Ovary (tissue), 9 donors: ENCODE measurements around the gene SLC6A6. TPM values are rescaled to one million over a fixed set of nuclear protein-coding genes. Genes with fewer than 3 reads are reported as not detected.

Source experiments
- DNase-seq, 5 donors: peaks; one replicate each; pipeline ENCODE4 v3.0.0-alpha.2; 2019 to 2020
- H3K27ac ChIP-seq, 2 donors: fragments of 200-600 bp; one replicate each; pipeline versions ENCODE4 v1.5.1 to v1.8.0; 2019 to 2022
- H3K27me3 ChIP-seq: fragments of 200-600 bp; one replicate; pipeline ENCODE4 v1.8.0; 2022
- H3K36me3 ChIP-seq: fragments of 200-600 bp; sonication (generic); one replicate; pipeline ENCODE4 v1.5.1; 2019
- H3K4me1 ChIP-seq: one replicate; pipeline ENCODE4 v1.8.1; 2013; ENCODE audit warnings: mild to moderate bottlenecking, moderate library complexity; ENCODE audit not compliant: insufficient read depth
- H3K4me3 ChIP-seq: fragments of 200-600 bp; sonication (generic); one replicate; pipeline ENCODE4 v1.5.1; 2017
- H3K9me3 ChIP-seq, 2 donors: fragments of 200-600 bp in 1 of 2; sonication (generic) in 1 of 2; one replicate each; pipeline versions ENCODE4 v1.5.1 to v1.8.1; 2013 to 2019; ENCODE audit warnings: mild to moderate bottlenecking in 1 of 2, moderate library complexity in 1 of 2
- EP300 ChIP-seq: sonication (generic); formaldehyde crosslinking; IDR thresholded peaks from one replicate; pipeline ENCODE4 v1.6.1; 2017; ENCODE audit warnings: antibody characterized with exemption
- POLR2A ChIP-seq: fragments of 450-650 bp; IDR thresholded peaks from one replicate; pipeline ENCODE4 v1.6.1; 2017; ENCODE audit warnings: antibody characterized with exemption, mild to moderate bottlenecking, moderate library complexity
- WGBS, 3 donors: extraction: QIAGEN DNeasy Blood & Tissue Kit in 1 of 3; methylation state at CpG; one replicate each; pipeline versions ENCODE4 v1.1.5 to v1.1.7; 2013 to 2017; 5-methylcytosine and 5-hydroxymethylcytosine counted together
- intact Hi-C, 4 donors: fragments of 100-400 bp; cut with DNase I; formaldehyde crosslinking; loops; one replicate each; pipeline versions ENCODE4 v1.11.0 to v1.15.1; 2022 to 2023
- polyA plus RNA-seq, 2 donors: library from polyadenylated mRNA; stranded (reverse); fragments of 200-250 nt in 1 of 2; fragments of 350-450 nt in 1 of 2; fragmentation: Illumina TruSeq in 1 of 2; extraction: RNeasy Lipid Tissue Mini Kit (QIAGEN cat#74804) in 1 of 2; gene quantifications; one replicate each; pipeline ENCODE4 v1.2.3, GENCODE V29; 2013 to 2014
- total RNA-seq, 7 donors: library from RNA; depleted of rRNA in 2 of 7; stranded (reverse); fragments of >200 nt in 2 of 7; fragmentation: NEBNext Ultra II Directional in 3 of 7; extraction: Animal tissue kit (Norgen Biotek cat#: 25700) in 3 of 7; gene quantifications; one replicate each; pipeline versions ENCODE4 v1.1.0 to v1.2.4, GENCODE V29; 2016 to 2023
- TF ChIP-seq, protein P1 (sequence below), 3 donors: fragments of 450-650 bp in 2 of 3; fragments of 200-600 bp in 1 of 3; IDR thresholded peaks; one replicate each; pipeline versions ENCODE4 v1.5.1 to v1.8.0; 2016 to 2022; ENCODE audit warnings: antibody characterized with exemption in 3 of 3, mild to moderate bottlenecking in 1 of 3
- donor health status: DM: no; HTN: no; CAD: no; lungs with moderate emphysema.
- donor health status: DM: no; HTN: no; CAD: no.
- donor health status: Bipolar disorder and iron deficiency.
- donor health status: DM: yes; HTN: yes; CAD: no.
- donor health status: DM: no; HTN: no; CAD: no.
- donor health status: DM: yes; HTN: yes; CAD: no.

SLC6A6 gene
- total and polyA plus RNA-seq, 9 donors, result 32.5 to 141 (median 80.5) TPM

DNA sequence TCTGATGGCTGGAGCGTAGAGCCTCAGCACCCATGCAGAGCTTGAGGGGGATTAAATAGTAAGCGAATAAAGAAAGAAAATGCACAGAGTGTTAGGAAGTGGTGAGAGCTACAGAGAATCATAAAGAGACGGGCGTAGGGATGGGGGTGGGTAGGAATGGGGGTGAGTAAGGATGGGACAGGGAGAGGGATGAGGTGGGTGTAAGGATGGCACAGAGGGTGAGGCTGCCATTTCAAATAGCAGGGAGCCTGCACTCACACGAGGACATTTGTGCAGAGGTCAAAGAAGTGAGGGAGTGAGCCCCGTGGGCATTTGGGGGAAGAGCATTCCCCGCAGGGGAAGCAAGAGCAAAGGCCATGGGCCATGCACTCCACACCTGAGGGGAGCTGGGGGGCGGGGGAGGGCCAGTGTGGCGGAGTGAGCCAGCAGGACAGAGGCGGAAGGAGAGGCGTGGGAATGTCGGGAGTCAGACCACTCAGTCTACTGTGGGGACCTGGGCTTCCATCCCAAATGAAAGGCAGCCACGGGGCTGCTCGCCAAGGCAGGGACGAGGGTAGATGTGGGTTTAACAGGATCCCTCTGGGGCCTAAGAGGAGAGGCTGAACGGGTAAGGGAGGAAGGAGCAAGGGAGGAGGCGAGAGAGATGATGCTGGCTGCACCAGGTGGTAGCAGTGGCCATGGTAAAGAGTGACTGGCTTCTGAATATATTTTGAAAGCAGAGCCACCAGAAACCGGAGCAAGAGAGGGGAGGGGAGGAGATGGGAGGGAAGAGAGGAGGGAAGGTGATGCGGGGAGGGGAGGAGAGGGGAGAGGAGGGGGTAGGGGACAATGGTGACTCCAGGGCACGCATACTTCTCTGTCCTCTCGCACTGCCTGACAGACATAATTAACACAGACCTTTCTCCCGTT lies 35.2 kb upstream of the SLC6A6 start:
- TF ChIP-seq, protein P1, sequence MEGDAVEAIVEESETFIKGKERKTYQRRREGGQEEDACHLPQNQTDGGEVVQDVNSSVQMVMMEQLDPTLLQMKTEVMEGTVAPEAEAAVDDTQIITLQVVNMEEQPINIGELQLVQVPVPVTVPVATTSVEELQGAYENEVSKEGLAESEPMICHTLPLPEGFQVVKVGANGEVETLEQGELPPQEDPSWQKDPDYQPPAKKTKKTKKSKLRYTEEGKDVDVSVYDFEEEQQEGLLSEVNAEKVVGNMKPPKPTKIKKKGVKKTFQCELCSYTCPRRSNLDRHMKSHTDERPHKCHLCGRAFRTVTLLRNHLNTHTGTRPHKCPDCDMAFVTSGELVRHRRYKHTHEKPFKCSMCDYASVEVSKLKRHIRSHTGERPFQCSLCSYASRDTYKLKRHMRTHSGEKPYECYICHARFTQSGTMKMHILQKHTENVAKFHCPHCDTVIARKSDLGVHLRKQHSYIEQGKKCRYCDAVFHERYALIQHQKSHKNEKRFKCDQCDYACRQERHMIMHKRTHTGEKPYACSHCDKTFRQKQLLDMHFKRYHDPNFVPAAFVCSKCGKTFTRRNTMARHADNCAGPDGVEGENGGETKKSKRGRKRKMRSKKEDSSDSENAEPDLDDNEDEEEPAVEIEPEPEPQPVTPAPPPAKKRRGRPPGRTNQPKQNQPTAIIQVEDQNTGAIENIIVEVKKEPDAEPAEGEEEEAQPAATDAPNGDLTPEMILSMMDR (IDR thresholded peaks at IDR 0.05), result no peak
- TF ChIP-seq EP300, result no peak
- TF ChIP-seq POLR2A, result no peak
- intact Hi-C loops, result no loop called here
- Histone ChIP-seq H3K4me3 (no peak overlapping the region), H3K4me1 (no peaks in the 10 kb centered on the region), H3K27me3 (no peaks in the 10 kb centered on the region), H3K36me3 (no peaks in the 10 kb centered on the region), H3K27ac (no peak overlapping the region), H3K9me3 (no peaks in the 10 kb centered on the region)
- 63 to 71% (median 67%) methylated on average over 22 of the region's 22 CpGs for WGBS, 3 donors
- no peak for DNase-seq

DNA sequence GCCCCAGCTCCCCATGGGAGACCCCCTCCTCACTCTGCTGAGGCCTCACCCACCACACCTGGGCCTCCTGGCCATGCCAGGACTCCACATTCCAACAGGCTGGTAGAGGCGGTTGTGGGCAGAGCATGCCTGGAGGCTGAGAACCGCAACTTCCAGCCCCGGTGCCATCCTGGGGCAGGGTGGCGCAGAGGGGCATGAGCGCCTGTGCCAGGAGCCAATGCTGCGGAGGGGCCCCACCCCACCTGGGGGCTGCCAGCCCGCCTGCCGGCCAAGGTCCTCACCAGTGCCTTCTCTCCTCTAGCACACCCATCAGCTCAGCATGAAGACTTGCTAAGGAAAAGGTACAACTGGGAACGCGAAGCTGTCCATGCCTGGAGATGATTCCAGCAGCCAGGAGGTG lies 34.3 kb upstream of the SLC6A6 start:
- no peak for DNase-seq
- intact Hi-C loops, result no loop called here
- H3K36me3 ChIP-seq, result no peaks in the 10 kb centered on the region
- H3K27ac ChIP-seq, result no peak overlapping the region
- no peaks in the 10 kb centered on the region for H3K9me3 ChIP-seq
- no peaks in the 10 kb centered on the region for H3K4me1 ChIP-seq
- no peaks in the 10 kb centered on the region for H3K27me3 ChIP-seq
- 91 to 93% (median 92%) methylated on average over 10 of the region's 10 CpGs for WGBS, 3 donors
- TF ChIP-seq, protein P1 (IDR thresholded peaks at IDR 0.05), result no peak
- TF ChIP-seq EP300, result no peak
- no peak for TF ChIP-seq POLR2A
- H3K4me3 ChIP-seq, result no peak overlapping the region

DNA sequence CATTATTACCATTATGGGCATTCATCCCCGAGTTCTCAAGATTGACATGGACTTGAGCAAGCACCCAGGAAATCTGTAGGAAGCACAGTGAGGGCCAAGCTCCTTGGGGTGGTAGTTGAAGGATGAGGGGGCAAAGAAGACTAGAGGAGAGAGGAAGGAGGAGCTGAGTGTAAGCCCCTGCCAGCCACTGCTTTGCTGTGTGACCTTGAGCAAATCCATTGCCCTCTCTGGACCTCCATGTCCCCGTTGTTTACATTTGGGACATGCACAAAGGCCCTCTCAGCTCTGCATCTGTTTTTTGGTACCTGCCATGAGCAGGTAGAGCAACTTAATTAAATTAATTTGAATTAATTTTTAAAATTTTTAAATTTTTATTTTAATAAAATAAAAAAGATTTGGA lies 33.5 kb upstream of the SLC6A6 start:
- TF ChIP-seq, protein P1 (IDR thresholded peaks at IDR 0.05), result no peak
- TF ChIP-seq EP300, result no peak
- no peak for TF ChIP-seq POLR2A
- DNase-seq, result no peak
- H3K27ac ChIP-seq, result no peak overlapping the region
- H3K4me1 ChIP-seq, result no peaks in the 10 kb centered on the region
- H3K27me3 ChIP-seq, result no peaks in the 10 kb centered on the region
- 79 to 88% (median 84%) methylated on average over 2 of the region's 2 CpGs for WGBS, 3 donors
- H3K36me3 ChIP-seq, result no peaks in the 10 kb centered on the region
- H3K4me3 ChIP-seq, result no peak overlapping the region
- H3K9me3 ChIP-seq, result no peaks in the 10 kb centered on the region
- intact Hi-C loops, result no loop called here

DNA sequence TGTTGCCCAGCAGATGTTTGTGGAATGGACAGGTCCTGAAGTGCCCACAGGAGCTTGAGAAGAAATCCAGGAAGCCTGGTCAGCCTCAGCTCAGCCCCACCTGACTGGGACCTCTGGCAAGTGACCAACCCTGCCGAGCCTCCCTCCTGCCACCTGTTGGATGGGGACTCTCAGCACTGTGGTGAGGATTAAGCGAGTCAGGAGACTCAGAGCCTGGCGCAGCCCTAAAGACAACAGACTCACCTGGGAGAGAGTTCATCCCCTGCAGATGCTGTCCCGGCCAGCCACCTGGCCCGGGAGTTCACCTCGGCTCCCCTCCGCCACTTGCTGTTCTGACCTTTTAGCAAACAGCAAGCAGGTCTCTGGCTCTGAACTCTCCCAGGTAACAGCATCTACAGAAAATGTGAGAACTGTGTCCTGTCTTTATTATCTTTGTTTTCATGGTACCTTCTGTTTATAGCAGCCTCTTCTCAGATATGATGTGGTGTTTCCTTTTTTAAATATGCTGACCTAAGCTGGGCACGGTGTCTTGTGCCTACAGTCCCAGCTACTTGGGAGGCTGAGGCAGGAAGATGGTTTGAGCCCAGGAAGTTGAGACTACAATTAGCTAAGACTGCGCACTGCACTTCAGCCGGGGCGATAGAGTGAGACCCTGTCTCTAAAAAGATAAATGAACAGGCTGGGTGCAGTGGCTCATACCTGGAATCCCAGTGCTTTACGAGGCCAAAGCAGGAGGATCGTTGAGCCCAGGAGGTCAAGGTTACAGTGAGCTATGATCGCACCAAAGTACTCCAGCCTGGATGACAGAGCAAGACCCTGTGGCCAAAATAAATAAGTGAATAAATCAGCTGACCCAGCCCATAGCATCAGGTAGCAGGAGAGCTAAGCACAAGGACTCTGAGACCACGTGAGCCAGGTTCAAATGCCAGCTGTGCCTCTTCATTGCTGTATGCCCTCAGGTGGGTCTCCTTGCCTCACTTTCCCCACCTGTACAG lies 32.4 kb upstream of the SLC6A6 start:
- no peaks in the 10 kb centered on the region for H3K4me1 ChIP-seq
- no peaks in the 10 kb centered on the region for H3K27me3 ChIP-seq
- no peaks in the 10 kb centered on the region for H3K36me3 ChIP-seq
- no peak overlapping the region for H3K4me3 ChIP-seq
- 51 to 71% (median 70%) methylated on average over 15 of the region's 15 CpGs for WGBS, 3 donors
- TF ChIP-seq, protein P1 (IDR thresholded peaks at IDR 0.05), result no peak
- TF ChIP-seq EP300, result no peak
- no peak for TF ChIP-seq POLR2A
- no peaks in the 10 kb centered on the region for H3K9me3 ChIP-seq
- peak in 1 of 5 donors; percentile 33 for DNase-seq
- intact Hi-C loops, result no loop called here
- H3K27ac ChIP-seq, result no peak overlapping the region
